IMR-90 (cell line): ENCODE results near the gene FBXW4. TPM values are rescaled to one million over a fixed set of nuclear protein-coding genes. Genes with fewer than 3 reads are reported as not detected.

Source experiments
- microRNA-seq, 2 experiments: library from miRNA; stranded (forward) in 1 of 2; unstranded in 1 of 2; fragments of 10-50 nt in 1 of 2; fragments of <30 nt in 1 of 2; gene quantifications in 1 of 2; microRNA quantifications in 1 of 2; one replicate each; pipeline versions ENCODE3 to v1.1.0; 2013 to 2020; ENCODE audit not compliant: insufficient read depth in 1 of 2, insufficient read length in 1 of 2, unreplicated experiment in 1 of 2
- polyA plus RNA-seq, 3 experiments: library from polyadenylated mRNA; depleted of rRNA; stranded (reverse); fragments of >200 nt; gene quantifications; 2 replicates each; pipeline ENCODE4 v1.2.3, GENCODE V29; 2012; ENCODE audit warnings: low replicate concordance in 1 of 3
- small RNA-seq, 5 experiments: library from RNA; depleted of rRNA; stranded (forward); fragments of <200 nt; gene quantifications; one replicate each; pipeline ENCODE3, GENCODE V24; 2012
- total RNA-seq: library from RNA; depleted of rRNA; stranded (reverse); fragments of >200 nt; gene quantifications from 2 replicates; pipeline ENCODE4 v1.2.3, GENCODE V29; 2012; rRNA removed

Gene FBXW4
- total and polyA plus RNA-seq, 2 of the 4 experiments (the other 2 are of a cell fraction), result 19.3 to 26.7 TPM

Small RNA genes lying within 50 kb of the gene (microRNA-seq; reads per million reads assigned to microRNA genes)
- 0 to 1.0 reads per million in 2 experiments for gene MIR3158-1 (ENCODE audit: insufficient read depth in 1 of 2, insufficient read length in 1 of 2, unreplicated experiment in 1 of 2)
- gene MIR3158-2 (ENCODE audit: unreplicated experiment), result not detected
- gene RNU6-1165P (ENCODE audit: insufficient read depth, insufficient read length), result not detected

Small RNA genes lying within 50 kb of the gene (small RNA-seq; reads per million reads assigned to genes)
- gene MIR3158-1 (0 to 10.2 (median 4.9) reads per million in 5 experiments), gene RNU6-1165P (0 reads per million in 5 experiments)

Other genes with a start within 250 kb of the FBXW4 start
- gene POLL, start 106.9 kb downstream of the FBXW4 start, total RNA-seq, result 6.1 and 6.3 TPM in 2 replicates
- 23.7 TPM in 2 replicates for gene POLL, start 106.9 kb downstream of the FBXW4 start, polyA plus RNA-seq (2012; rRNA removed)
- 59.1 and 113 TPM in 2 replicates for gene DPCD, start 106.8 kb downstream of the FBXW4 start, total RNA-seq
- 66.1 and 73.7 TPM in 2 replicates for gene DPCD, start 106.8 kb downstream of the FBXW4 start, polyA plus RNA-seq (2012; rRNA removed)
- gene FGF8, start 80.9 kb upstream of the FBXW4 start, total RNA-seq, result not detected in 2 replicates
- gene FGF8, start 80.9 kb upstream of the FBXW4 start, polyA plus RNA-seq (2012; rRNA removed), result 0.17 TPM in 1 of 2 replicates, not detected in the other
- gene NPM3, start 88.3 kb upstream of the FBXW4 start, total RNA-seq, result 112 and 122 TPM in 2 replicates
- 72.3 and 84.1 TPM in 2 replicates for gene NPM3, start 88.3 kb upstream of the FBXW4 start, polyA plus RNA-seq (2012; rRNA removed)
- 62.9 and 89.7 TPM in 2 replicates for gene OGA, start 123.3 kb upstream of the FBXW4 start, total RNA-seq
- gene OGA, start 123.3 kb upstream of the FBXW4 start, polyA plus RNA-seq (2012; rRNA removed), result 32.6 and 42.5 TPM in 2 replicates
- gene KCNIP2, start 148.6 kb upstream of the FBXW4 start, total RNA-seq, result under 0.01 TPM in 1 of 2 replicates, not detected in the other
- gene KCNIP2, start 148.6 kb upstream of the FBXW4 start, polyA plus RNA-seq (2012; rRNA removed), result 0.53 and 0.87 TPM in 2 replicates